Measurements from ENCODE around the gene BICDL2. TPM values are rescaled to one million over a fixed set of nuclear protein-coding genes. Genes with fewer than 3 reads are reported as not detected.

The BICDL2 gene
- total RNA-seq, 1 donor from 2014 or later, result not detected

- DNase-seq (ENCODE audit: low spot score), result no peak
Observed at GRCh38 chr16:2987833-2988232, 48.9 kb downstream of the BICDL2 start.

- DNase-seq (ENCODE audit: low spot score), result no peak
Observed at GRCh38 chr16:2987286-2987685, 49.5 kb downstream of the BICDL2 start.

GRCh38 chr16:2986623-2987188, 50.0 kb downstream of the BICDL2 start:
- no peak for DNase-seq (ENCODE audit: low spot score)

GRCh38 chr16:2985893-2986355, 50.8 kb downstream of the BICDL2 start:
- no peak for DNase-seq (ENCODE audit: low spot score)

GRCh38 chr16:2985462-2985861, 51.3 kb downstream of the BICDL2 start:
- DNase-seq (ENCODE audit: low spot score), result no peak

GRCh38 chr16:2983706-2984136, 53.0 kb downstream of the BICDL2 start:
- DNase-seq (ENCODE audit: low spot score), result peak; percentile 95

GRCh38 chr16:2982402-2982801, 54.3 kb downstream of the BICDL2 start:
- DNase-seq (ENCODE audit: low spot score), result no peak

GRCh38 chr16:2981899-2982250, 54.9 kb downstream of the BICDL2 start:
- DNase-seq (ENCODE audit: low spot score), result no peak

GRCh38 chr16:2981177-2981898, 55.4 kb downstream of the BICDL2 start:
- DNase-seq (ENCODE audit: low spot score), result no peak

GRCh38 chr16:2980227-2981176, 56.2 kb downstream of the BICDL2 start, which contains the start of gene PKMYT1:
PKMYT1 (minus strand) TSS chr16:2980446; CDS start chr16:2979657, 789 bp downstream.
- peak; percentile 98 for DNase-seq (ENCODE audit: low spot score)

GRCh38 chr16:2979669-2980226, 57.0 kb downstream of the BICDL2 start:
- DNase-seq (ENCODE audit: low spot score), result no peak

Other genes starting within 250 kb of the BICDL2 start
- gene PRSS33, start 249.4 kb downstream of the BICDL2 start, total RNA-seq, result not detected
- gene PRSS41, start 238.5 kb downstream of the BICDL2 start, total RNA-seq, result not detected
- gene PRSS21, start 219.7 kb downstream of the BICDL2 start, total RNA-seq, result not detected
- not detected for gene ZG16B, start 206.6 kb downstream of the BICDL2 start, total RNA-seq
- not detected for gene PRSS22, start 178.8 kb downstream of the BICDL2 start, total RNA-seq
- 21.5 TPM for gene FLYWCH2, start 153.7 kb downstream of the BICDL2 start, total RNA-seq
- gene FLYWCH1, start 125.0 kb downstream of the BICDL2 start, total RNA-seq, result 32.0 TPM
- gene KREMEN2, start 72.7 kb downstream of the BICDL2 start, total RNA-seq, result not detected
- gene PAQR4, start 67.6 kb downstream of the BICDL2 start, total RNA-seq, result 4.5 TPM
- gene PKMYT1, start 56.5 kb downstream of the BICDL2 start, total RNA-seq, result 0.58 TPM
- gene CLDN9, start 24.0 kb downstream of the BICDL2 start, total RNA-seq, result not detected
- not detected for gene CLDN6, start 18.8 kb downstream of the BICDL2 start, total RNA-seq
- 84.8 TPM for gene TNFRSF12A, start 16.6 kb downstream of the BICDL2 start, total RNA-seq
- gene HCFC1R1, start 13.0 kb downstream of the BICDL2 start, total RNA-seq, result 26.5 TPM
- 20.6 TPM for gene THOC6, start 12.9 kb downstream of the BICDL2 start, total RNA-seq
- gene MMP25, start 9.6 kb upstream of the BICDL2 start, total RNA-seq, result 21.6 TPM
- gene IL32, start 28.7 kb upstream of the BICDL2 start, total RNA-seq, result 36.0 TPM
- gene ZSCAN10, start 62.4 kb upstream of the BICDL2 start, total RNA-seq, result not detected
- gene ZNF205, start 75.6 kb upstream of the BICDL2 start, total RNA-seq, result 6.1 TPM
- gene ZNF213, start 98.1 kb upstream of the BICDL2 start, total RNA-seq, result 6.0 TPM
- gene OR1F1, start 151.3 kb upstream of the BICDL2 start, total RNA-seq, result not detected
- gene ZNF200, start 198.2 kb upstream of the BICDL2 start, total RNA-seq, result 8.4 TPM
- gene MEFV, start 219.7 kb upstream of the BICDL2 start, total RNA-seq, result 6.0 TPM
- 25.9 TPM for gene ZNF263, start 246.5 kb upstream of the BICDL2 start, total RNA-seq

Data from mesenteric fat pad (tissue), 1 donor.